Smooth muscle cell (in vitro differentiated cells): Measurements from ENCODE around the gene DPM2. TPM values are rescaled to one million over a fixed set of nuclear protein-coding genes. Genes with fewer than 3 reads are reported as not detected.

Source experiments
- DNase-seq: peaks from one replicate; lab custom pipeline; 2025; ENCODE audit not compliant: unreplicated experiment; lab: John Stamatoyannopoulos, UW
- H2AFZ ChIP-seq: fragments of 200-600 bp; sonication (generic); 2 replicates; pipeline ENCODE4 v1.6.0; 2016; ENCODE audit warnings: antibody characterized with exemption, low read depth, mild to moderate bottlenecking
- H3F3A ChIP-seq: fragments of 200-600 bp; sonication (generic); 2 replicates; pipeline ENCODE4 v1.6.0; 2017; ENCODE audit warnings: antibody characterized with exemption, low read depth
- H3K27ac ChIP-seq: fragments of 200-600 bp; sonication (generic); 2 replicates; pipeline ENCODE4 v1.5.1; 2016; ENCODE audit warnings: low read depth, mild to moderate bottlenecking
- H3K27me3 ChIP-seq: fragments of 200-600 bp; sonication (generic); 2 replicates; pipeline ENCODE4 v1.6.1; 2016; ENCODE audit warnings: low read depth, mild to moderate bottlenecking
- H3K36me3 ChIP-seq: fragments of 200-600 bp; sonication (generic); 2 replicates; pipeline ENCODE4 v1.5.1; 2016; ENCODE audit warnings: low read depth
- H3K4me1 ChIP-seq: fragments of 200-600 bp; sonication (generic); 2 replicates; pipeline ENCODE4 v1.5.1; 2016; ENCODE audit warnings: low read depth
- H3K4me2 ChIP-seq: fragments of 200-600 bp; sonication (generic); 2 replicates; pipeline ENCODE4 v1.6.0; 2016; ENCODE audit warnings: mild to moderate bottlenecking
- H3K4me3 ChIP-seq: fragments of 200-600 bp; sonication (generic); 2 replicates; pipeline ENCODE4 v1.5.1; 2016; ENCODE audit warnings: mild to moderate bottlenecking
- H3K79me2 ChIP-seq: fragments of 200-600 bp; sonication (generic); 2 replicates; pipeline ENCODE4 v1.6.0; 2016; ENCODE audit warnings: low read depth, mild to moderate bottlenecking
- H3K9ac ChIP-seq: fragments of 200-600 bp; sonication (generic); 2 replicates; pipeline ENCODE4 v1.6.0; 2016; ENCODE audit warnings: low read depth
- H3K9me3 ChIP-seq: fragments of 200-600 bp; sonication (generic); replicated peaks from 2 replicates; pipeline ENCODE4 v1.5.1; 2016; ENCODE audit warnings: low read depth
- H4K20me1 ChIP-seq: fragments of 200-600 bp; sonication (generic); 2 replicates; pipeline ENCODE4 v1.6.0; 2016; ENCODE audit warnings: low read depth
- WGBS: methylation state at CpG from one replicate; pipeline ENCODE4 v1.1.7; 2016; ENCODE audit warnings: low lambda C conversion rate; 5-methylcytosine and 5-hydroxymethylcytosine counted together
- polyA plus RNA-seq: library from polyadenylated mRNA; unstranded; fragments of >200 nt; fragmentation: Nextera tagmentation; extraction: Ambion mirVana; gene quantifications from 2 replicates; pipeline ENCODE4 v1.2.1, GENCODE V29; 2016
- total RNA-seq: library from RNA; depleted of rRNA; stranded (reverse); fragments of >200 nt; gene quantifications from 2 replicates; pipeline ENCODE4 v1.2.3, GENCODE V29; 2014
- TF ChIP-seq, protein P1 (sequence below): fragments of 200-600 bp; sonication (generic); IDR thresholded peaks from 2 replicates; pipeline ENCODE4 v1.5.1; 2017; ENCODE audit warnings: borderline replicate concordance, mild to moderate bottlenecking, antibody characterized with exemption; ENCODE audit not compliant: insufficient read depth, poor library complexity, severe bottlenecking

DPM2 gene
- total and polyA plus RNA-seq, 2 experiments from 2014 or later, result 23.6 to 68.5 TPM

DNA sequence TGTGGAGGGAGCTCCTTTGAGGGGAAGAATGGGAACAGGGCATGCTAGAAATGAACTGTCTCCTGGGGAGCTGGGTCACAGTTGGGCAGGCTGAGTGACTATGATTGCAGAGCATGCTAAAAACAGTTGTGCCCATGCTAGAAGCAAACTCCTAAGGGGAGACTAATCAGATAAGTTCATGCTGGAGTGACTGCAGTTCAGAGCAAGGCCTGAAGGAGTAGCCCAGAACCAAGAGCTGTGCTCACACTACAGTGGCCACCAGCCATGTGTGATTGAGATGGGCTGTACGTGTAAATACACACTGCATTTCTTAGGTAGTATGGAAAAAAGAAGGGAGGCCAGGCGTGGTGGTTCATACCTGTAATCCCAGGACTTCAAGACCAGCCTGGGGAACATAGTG, 49.9 kb downstream of the DPM2 start:
- Histone ChIP-seq H3K9me3 (no peaks in the 10 kb centered on the region), H3K36me3 (no peaks in the 10 kb centered on the region), H3K79me2 (no peaks in the 10 kb centered on the region), H3K4me3 (no peak overlapping the region), H3K4me1 (no peaks in the 10 kb centered on the region), H4K20me1 (peaks cover 16% of the 10 kb centered on the region), H3K27me3 (no peaks in the 10 kb centered on the region), H3K9ac (no peak overlapping the region), H3K4me2 (no peak overlapping the region), H3F3A (no peaks in the 10 kb centered on the region), H2AFZ (no peak overlapping the region), H3K27ac (no peak overlapping the region)
- TF ChIP-seq, protein P1, sequence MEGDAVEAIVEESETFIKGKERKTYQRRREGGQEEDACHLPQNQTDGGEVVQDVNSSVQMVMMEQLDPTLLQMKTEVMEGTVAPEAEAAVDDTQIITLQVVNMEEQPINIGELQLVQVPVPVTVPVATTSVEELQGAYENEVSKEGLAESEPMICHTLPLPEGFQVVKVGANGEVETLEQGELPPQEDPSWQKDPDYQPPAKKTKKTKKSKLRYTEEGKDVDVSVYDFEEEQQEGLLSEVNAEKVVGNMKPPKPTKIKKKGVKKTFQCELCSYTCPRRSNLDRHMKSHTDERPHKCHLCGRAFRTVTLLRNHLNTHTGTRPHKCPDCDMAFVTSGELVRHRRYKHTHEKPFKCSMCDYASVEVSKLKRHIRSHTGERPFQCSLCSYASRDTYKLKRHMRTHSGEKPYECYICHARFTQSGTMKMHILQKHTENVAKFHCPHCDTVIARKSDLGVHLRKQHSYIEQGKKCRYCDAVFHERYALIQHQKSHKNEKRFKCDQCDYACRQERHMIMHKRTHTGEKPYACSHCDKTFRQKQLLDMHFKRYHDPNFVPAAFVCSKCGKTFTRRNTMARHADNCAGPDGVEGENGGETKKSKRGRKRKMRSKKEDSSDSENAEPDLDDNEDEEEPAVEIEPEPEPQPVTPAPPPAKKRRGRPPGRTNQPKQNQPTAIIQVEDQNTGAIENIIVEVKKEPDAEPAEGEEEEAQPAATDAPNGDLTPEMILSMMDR, result no peak
- DNase-seq, result no peak
- WGBS, result 92% methylated on average over 2 of the region's 2 CpGs

DNA sequence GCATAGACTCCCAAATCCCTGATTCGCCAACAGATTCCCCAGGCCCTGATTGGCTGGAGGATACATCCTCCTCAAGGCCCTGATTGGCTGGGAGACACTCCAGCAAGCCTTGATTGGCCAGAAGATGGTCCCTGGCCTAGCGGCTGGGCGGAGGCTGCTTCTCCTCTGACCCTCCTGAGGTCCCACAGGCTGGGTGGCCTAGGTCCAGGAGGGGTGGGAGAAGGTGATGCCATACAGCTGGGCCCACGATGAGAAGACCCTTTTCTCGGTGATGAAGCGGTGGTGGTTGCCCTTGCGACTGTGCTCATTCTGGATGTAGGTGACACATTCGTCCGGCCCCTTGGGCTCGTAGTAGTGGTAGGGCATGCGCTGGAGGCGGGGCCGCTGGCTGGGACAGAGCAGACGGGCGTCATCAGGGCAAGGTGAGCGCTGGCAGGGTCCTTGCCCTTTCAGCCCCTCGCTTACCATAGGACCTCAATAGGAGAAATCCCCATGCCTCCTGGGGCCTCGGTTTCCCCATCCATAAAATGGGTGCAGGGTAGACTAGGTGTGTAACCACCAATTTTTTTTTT, 51.2 kb downstream of the DPM2 start:
- Histone ChIP-seq H3K27ac (no peak overlapping the region), H4K20me1 (peaks cover 16% of the 10 kb centered on the region), H3K4me3 (no peak overlapping the region), H3K4me2 (no peak overlapping the region), H3K9me3 (no peaks in the 10 kb centered on the region), H3K79me2 (no peaks in the 10 kb centered on the region), H3K27me3 (no peaks in the 10 kb centered on the region), H3K4me1 (no peaks in the 10 kb centered on the region), H2AFZ (no peak overlapping the region), H3F3A (no peaks in the 10 kb centered on the region), H3K9ac (no peak overlapping the region), H3K36me3 (no peaks in the 10 kb centered on the region)
- WGBS, result 96% methylated on average over 18 of the region's 18 CpGs
- DNase-seq, result no peak
- TF ChIP-seq, protein P1, result no peak

DNA sequence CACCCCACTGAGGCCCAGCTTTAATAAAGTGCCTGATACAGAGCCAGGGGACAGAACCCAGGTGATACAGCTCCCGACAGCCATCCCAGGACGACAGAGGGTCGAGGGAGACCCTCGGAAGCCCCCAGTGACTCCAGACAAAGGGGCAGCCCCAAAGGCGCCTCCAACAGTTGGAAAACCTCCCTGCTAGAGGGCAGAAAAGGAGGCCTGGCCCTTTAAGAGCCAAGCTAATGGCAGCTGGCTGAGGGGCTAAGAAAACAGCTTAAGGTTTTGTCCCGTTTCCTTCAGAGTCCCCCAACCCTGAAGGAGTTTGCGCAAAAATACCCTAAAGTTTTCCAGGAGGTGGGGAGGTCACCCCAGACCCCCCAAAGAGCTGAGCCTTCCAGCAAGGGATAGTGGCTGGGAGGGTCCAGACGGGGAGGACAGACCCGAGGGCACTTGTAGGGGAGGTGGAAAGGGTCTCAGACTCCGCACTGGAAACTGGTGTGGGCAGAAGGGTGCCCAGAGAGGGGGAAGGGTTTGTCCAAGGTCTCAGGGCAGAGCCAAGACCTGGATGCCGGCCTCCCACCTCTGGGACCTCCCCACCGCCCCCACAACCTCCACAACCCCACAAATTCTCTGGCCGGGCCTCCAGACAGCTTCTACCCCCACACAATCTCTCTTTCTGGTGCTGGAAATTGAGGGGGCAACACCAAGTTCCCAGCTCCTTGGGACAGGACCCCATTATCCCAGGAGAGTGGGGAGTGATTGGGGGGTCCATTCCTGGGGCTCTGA, 52.0 kb downstream of the DPM2 start:
- TF ChIP-seq, protein P1, result no peak
- Histone ChIP-seq H3K27ac (no peak overlapping the region), H3K9me3 (no peaks in the 10 kb centered on the region), H3K79me2 (no peaks in the 10 kb centered on the region), H3K4me1 (no peaks in the 10 kb centered on the region), H3K36me3 (no peaks in the 10 kb centered on the region), H3F3A (no peaks in the 10 kb centered on the region), H4K20me1 (peaks cover 9% of the 10 kb centered on the region), H2AFZ (no peak overlapping the region), H3K27me3 (no peaks in the 10 kb centered on the region), H3K4me3 (no peak overlapping the region), H3K4me2 (no peak overlapping the region), H3K9ac (no peak overlapping the region)
- WGBS, result 85% methylated on average over 12 of the region's 13 CpGs
- DNase-seq, result no peak

Other genes starting within 250 kb of the DPM2 start
- not detected in 2 replicates for gene CFAP157, start 230.9 kb downstream of the DPM2 start, total RNA-seq
- gene CFAP157, start 230.9 kb downstream of the DPM2 start, polyA plus RNA-seq, result 0.33 and 0.41 TPM in 2 replicates
- gene PTRH1, start 222.2 kb downstream of the DPM2 start, total RNA-seq, result 5.6 and 11.9 TPM in 2 replicates
- gene PTRH1, start 222.2 kb downstream of the DPM2 start, polyA plus RNA-seq, result 33.8 and 34.7 TPM in 2 replicates
- gene TTC16, start 221.8 kb downstream of the DPM2 start, total RNA-seq, result not detected in 2 replicates
- gene TTC16, start 221.8 kb downstream of the DPM2 start, polyA plus RNA-seq, result 0.22 TPM in 1 of 2 replicates, not detected in the other
- 6.5 and 7.3 TPM in 2 replicates for gene TOR2A, start 202.6 kb downstream of the DPM2 start, total RNA-seq
- gene TOR2A, start 202.6 kb downstream of the DPM2 start, polyA plus RNA-seq, result 11.5 and 12.3 TPM in 2 replicates
- gene SH2D3C, start 159.2 kb downstream of the DPM2 start, total RNA-seq, result 1.5 TPM in 1 of 2 replicates, not detected in the other
- gene SH2D3C, start 159.2 kb downstream of the DPM2 start, polyA plus RNA-seq, result 0.54 and 0.83 TPM in 2 replicates
- 38.2 and 48.0 TPM in 2 replicates for gene CDK9, start 151.8 kb downstream of the DPM2 start, total RNA-seq
- 61.4 and 68.6 TPM in 2 replicates for gene CDK9, start 151.8 kb downstream of the DPM2 start, polyA plus RNA-seq
- gene FPGS, start 135.0 kb downstream of the DPM2 start, total RNA-seq, result 9.2 and 12.9 TPM in 2 replicates
- 26.2 and 34.9 TPM in 2 replicates for gene FPGS, start 135.0 kb downstream of the DPM2 start, polyA plus RNA-seq
- gene ENG, start 83.2 kb downstream of the DPM2 start, total RNA-seq, result 11.1 and 12.6 TPM in 2 replicates
- gene ENG, start 83.2 kb downstream of the DPM2 start, polyA plus RNA-seq, result 42.4 and 54.1 TPM in 2 replicates
- gene AK1, start 60.2 kb downstream of the DPM2 start, total RNA-seq, result 22.2 and 52.4 TPM in 2 replicates
- gene AK1, start 60.2 kb downstream of the DPM2 start, polyA plus RNA-seq, result 97.8 and 115 TPM in 2 replicates
- 34.3 and 36.4 TPM in 2 replicates for gene ST6GALNAC6, start 38.3 kb downstream of the DPM2 start, total RNA-seq
- gene ST6GALNAC6, start 38.3 kb downstream of the DPM2 start, polyA plus RNA-seq, result 48.8 and 65.8 TPM in 2 replicates
- 5.3 and 22.5 TPM in 2 replicates for gene ST6GALNAC4, start 20.8 kb downstream of the DPM2 start, total RNA-seq
- 12.1 and 13.6 TPM in 2 replicates for gene ST6GALNAC4, start 20.8 kb downstream of the DPM2 start, polyA plus RNA-seq
- 1.1 and 9.2 TPM in 2 replicates for gene PIP5KL1, start 7.1 kb downstream of the DPM2 start, total RNA-seq
- gene PIP5KL1, start 7.1 kb downstream of the DPM2 start, polyA plus RNA-seq, result 2.7 and 9.7 TPM in 2 replicates
- 9.2 and 21.2 TPM in 2 replicates for gene EEIG1, start 43.1 kb upstream of the DPM2 start, total RNA-seq
- gene EEIG1, start 43.1 kb upstream of the DPM2 start, polyA plus RNA-seq, result 18.1 and 19.4 TPM in 2 replicates
- 3.8 and 5.2 TPM in 2 replicates for gene NAIF1, start 129.5 kb upstream of the DPM2 start, total RNA-seq
- gene NAIF1, start 129.5 kb upstream of the DPM2 start, polyA plus RNA-seq, result 6.7 and 8.9 TPM in 2 replicates
- 15.7 and 20.6 TPM in 2 replicates for gene SLC25A25, start 130.4 kb upstream of the DPM2 start, total RNA-seq
- 19.9 and 20.5 TPM in 2 replicates for gene SLC25A25, start 130.4 kb upstream of the DPM2 start, polyA plus RNA-seq
- gene PTGES2, start 189.9 kb upstream of the DPM2 start, total RNA-seq, result 20.7 and 31.5 TPM in 2 replicates
- gene PTGES2, start 189.9 kb upstream of the DPM2 start, polyA plus RNA-seq, result 78.6 and 102 TPM in 2 replicates
- gene LCN2, start 211.6 kb upstream of the DPM2 start, total RNA-seq, result not detected in 2 replicates
- 0.38 TPM in 1 of 2 replicates, not detected in the other for gene LCN2, start 211.6 kb upstream of the DPM2 start, polyA plus RNA-seq
- gene BBLN, start 222.4 kb upstream of the DPM2 start, total RNA-seq, result 209 and 229 TPM in 2 replicates
- 119 and 133 TPM in 2 replicates for gene BBLN, start 222.4 kb upstream of the DPM2 start, polyA plus RNA-seq